Activated CD4-positive, alpha-beta T cell treated with anti-CD3 and anti-CD28 coated beads, Interleukin-2, Interleukin-6, amounts not matched to agents 100 ng/mL and 50 ng/mL, durations not matched to agents 16 hours and 8 hours (primary cell): Measurements from ENCODE around the gene ALK.
"Not testable (repeated sequence)": the region's sequence is repeated elsewhere in the genome, so short reads cannot be mapped to it uniquely, and the experiment has no call there.

Source experiments
- DNase-seq: peaks from one replicate; pipeline ENCODE4 v3.0.0-alpha.2; 2020

ALK gene

DNA sequence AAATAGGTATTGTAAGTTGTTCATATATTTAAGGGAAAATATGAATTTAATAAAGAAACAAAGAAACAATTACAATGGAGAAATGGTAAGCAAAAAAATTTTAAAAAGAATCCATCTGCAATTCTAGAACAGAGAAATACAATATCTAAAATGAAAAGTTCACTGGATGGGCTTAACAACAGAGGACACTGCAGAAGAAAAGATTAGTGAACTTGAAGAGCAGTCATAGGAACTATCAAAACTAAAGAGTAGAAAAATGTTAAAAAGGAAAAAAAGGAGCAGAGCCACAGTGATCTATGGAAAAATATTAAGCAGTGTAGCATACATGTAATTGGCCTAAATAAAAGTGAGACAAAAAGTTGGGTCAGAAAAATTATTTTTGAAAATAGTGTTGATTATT lies 83.5 kb downstream of the ALK start:
- DNase-seq = no peak

DNA sequence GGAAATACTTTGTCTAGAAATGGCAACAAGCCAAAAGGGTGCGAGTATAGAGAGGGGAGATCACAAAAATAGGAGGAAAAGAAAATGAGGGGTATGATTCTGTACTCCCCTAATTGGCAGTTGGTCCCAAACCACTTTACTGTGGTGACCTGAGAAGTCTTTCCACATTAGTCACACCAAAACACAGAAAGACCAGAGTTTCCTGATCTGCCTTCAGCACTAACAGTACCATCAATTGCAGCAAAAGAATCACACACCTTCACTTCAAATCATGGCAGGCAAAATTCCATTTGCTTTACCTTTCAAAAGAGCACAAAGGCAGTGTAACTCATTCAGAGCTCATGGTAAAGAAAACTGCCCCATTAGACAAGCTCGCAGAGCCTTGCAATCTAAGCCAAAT lies 86.8 kb downstream of the ALK start:
- DNase-seq = no peak

GRCh38 chr2:29834036-29834540 lies 87.3 kb downstream of the ALK start:
- no peak for DNase-seq

DNA sequence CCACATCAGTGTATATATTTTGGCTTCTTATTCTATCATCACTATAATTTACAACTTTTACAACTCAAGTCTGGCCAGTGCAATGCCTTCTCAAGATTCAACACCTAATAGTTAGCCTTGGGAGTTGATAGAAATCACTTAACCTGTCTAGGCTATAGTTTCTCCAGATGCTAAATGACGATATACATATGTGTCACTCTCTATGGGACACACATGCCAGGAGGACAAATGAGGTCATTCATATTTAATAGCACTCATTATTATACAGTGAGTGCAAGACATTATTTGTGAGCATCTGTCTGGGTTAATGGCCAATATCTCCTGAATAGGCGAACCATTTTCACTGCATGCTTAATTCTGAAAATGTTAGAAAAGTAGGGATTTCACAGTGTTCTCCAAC lies 89.8 kb downstream of the ALK start:
- no peak for DNase-seq

DNA sequence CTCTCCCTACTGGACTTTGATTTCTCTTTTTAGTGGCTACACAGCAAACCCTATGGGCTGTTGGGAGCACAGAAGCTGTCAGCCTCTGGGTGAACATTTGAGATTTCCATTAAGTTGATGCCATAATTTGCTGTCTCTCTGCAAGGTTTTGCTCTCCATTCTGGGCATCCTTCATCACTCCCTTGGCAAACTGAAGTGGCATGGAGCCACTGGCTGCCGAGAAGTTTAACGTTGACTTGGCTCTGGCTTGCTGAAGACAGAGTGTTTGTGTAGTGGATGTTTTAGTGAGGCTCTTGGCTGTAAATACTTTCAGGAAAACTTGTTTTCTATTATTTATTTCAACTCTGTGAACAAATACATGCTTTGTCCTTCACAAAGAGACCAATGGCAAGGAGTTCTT lies 91.5 kb downstream of the ALK start:
- DNase-seq = no peak

DNA sequence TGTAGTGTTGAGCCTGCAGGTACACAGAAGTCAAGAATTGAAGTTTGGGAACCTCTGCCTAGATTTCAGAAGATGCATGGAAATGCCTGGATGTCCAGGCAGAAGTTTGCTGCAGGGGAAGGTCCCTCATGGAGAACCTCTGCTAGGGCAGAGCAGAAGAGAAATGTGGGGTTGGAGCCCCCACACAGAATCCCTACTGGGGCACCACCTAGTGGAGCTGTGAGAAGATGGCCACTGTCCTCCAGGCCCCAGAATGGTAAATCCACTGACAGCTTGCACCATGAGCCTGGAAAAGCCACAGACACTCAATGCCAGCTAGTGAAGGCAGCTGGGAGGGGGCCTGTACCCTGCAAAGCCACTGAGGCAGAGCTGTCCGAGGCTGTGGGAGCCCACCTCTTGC lies 97.2 kb downstream of the ALK start:
- DNase-seq = not testable (repeated sequence)

GRCh38 chr2:29821591-29821990 lies 99.8 kb downstream of the ALK start:
- DNase-seq = no peak

DNA sequence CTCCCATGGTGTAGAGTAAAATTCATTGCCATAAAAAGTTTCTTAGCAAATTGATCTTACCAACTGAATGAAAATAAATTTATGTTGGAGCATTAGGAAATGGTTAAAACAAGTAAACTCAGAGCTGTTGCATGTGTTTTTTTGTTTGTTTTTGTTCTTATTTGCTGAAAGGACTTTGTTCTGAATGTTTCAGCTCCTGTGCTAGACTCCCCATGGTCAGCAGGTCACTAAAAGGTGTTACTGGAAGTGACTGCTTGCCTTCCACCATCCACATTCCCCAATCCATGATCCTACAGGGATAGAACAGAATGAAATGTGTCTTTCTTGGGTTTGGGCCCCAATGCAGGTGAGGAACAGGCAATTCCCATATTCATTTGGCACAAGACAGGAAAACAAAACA lies 101.8 kb downstream of the ALK start:
- DNase-seq = no peak

- no peak for DNase-seq
These were observed 103.3 kb downstream of the ALK start for GRCh38 chr2:29817801-29818680.

- DNase-seq = no peak
These were observed 104.1 kb downstream of the ALK start for GRCh38 chr2:29817299-29817698.

DNA sequence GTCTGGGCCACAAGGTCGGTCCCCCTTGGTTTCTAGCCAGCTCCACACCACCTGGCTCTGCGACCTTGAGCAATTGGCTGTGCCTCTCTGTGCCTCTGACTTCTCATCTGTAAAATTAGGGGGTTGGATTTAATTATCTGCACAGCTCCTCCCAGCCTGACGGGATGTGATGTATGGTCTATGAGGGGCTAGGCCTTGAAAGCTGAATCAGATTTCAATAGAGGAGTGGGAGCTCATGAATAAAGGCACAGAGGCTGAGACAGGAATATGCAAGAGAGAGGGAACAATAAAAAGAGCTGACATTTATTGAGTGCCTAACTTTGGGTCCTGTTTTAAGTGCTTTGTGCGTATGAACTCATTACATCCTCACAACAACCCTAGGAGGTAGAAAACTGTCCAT lies 104.7 kb downstream of the ALK start:
- DNase-seq = no peak

GRCh38 chr2:29811378-29811777 lies 110.0 kb downstream of the ALK start:
- DNase-seq = no peak

- no peak for DNase-seq
These were observed 110.4 kb downstream of the ALK start for GRCh38 chr2:29810956-29811355.

- no peak for DNase-seq
These were observed 113.1 kb downstream of the ALK start for GRCh38 chr2:29808321-29808720.

- DNase-seq = no peak
These were observed 114.3 kb downstream of the ALK start for GRCh38 chr2:29807082-29807481.

- no peak for DNase-seq
These were observed 114.9 kb downstream of the ALK start for GRCh38 chr2:29806461-29806860.

GRCh38 chr2:29804671-29805070 lies 116.7 kb downstream of the ALK start:
- DNase-seq = no peak

GRCh38 chr2:29803537-29803936 lies 117.8 kb downstream of the ALK start:
- DNase-seq = no peak

GRCh38 chr2:29802986-29803385 lies 118.4 kb downstream of the ALK start:
- no peak for DNase-seq

DNA sequence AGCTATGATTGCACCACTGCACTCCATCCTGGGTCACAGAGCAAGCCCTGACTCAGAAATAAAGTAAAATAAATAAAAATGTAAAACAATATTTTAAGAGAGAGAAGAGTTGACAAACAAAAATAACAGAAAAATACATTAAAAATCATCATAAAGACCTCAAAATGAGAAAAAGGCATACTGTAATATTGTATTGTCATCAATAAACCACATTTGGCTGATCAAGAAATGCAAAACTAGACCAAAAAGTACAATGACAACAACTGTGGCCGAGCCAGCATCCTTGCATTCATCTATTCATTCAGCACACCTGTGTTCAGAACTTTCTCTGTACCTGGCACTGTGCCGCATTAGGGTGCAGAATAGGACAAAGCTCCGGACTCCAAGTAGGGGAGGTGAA lies 121.8 kb downstream of the ALK start:
- no peak for DNase-seq

DNA sequence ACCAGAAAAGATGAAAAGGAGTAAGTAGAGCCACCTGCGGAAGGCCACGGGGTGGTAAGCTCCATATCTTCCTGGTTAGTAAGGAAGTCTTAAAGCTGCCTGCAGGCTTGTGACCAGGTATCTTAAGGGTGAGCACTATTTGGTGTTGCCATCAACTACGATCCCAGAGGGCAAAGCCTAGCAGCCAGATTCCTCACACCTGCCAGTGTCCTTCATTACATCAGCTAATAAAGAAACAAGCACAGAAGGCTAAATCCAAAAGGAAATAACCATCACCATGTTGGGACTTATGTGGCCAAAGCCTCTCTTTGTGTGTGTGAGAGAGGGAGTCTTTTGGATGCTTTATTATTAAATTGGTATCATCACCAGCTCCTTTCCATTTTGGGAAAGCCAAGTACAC lies 123.5 kb downstream of the ALK start:
- no peak for DNase-seq

DNA sequence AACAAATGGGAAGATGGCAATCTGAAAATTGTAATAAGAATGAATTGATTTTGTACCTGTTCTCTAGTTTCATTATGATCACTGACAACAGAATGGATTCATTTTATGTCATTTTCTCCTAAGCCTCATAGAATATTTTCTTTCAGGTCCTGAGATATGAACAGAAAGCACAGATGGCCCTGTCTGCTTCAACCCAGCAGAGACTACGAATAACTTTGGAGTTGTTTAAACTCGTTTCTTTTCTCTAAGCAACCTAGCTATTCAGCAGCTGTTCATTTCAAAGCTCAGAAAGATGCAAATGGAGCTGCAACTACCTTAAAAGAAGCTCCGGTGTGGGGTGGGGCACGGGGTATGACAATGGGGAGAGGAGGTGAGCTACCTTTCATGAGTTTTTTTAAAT lies 124.9 kb downstream of the ALK start:
- DNase-seq = no peak

DNA sequence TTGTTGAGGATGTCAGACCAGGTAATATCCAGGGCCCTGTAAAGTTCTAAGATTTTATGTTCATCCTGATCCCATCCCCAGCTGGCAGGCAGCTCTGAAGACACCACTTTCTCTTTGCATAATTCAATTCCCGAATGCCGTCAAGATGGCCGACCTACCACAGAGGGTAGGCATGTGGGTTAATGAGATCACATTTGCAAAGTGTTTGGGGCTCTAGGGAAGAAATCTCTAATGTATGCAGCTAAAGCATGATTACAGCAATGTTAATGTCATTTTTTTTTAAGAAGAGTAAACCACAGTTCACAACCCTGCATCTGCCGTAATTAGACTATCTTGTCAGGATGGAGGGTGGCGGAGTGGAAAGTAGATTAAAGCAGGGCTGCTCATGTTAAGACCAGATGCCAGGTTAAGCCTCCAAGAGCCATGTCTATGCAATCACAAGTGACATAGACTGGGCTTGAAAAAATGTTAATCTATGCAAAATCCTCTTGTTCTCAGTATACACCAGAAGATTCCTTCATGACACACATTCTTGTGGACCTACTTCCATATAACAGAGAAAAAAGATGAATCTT lies 131.4 kb downstream of the ALK start:
- DNase-seq = no peak
